HG02973 (cell line): ENCODE data around the gene ENTPD8.

Experiments used
- ATAC-seq: cut with Tn5 transposase; IDR thresholded peaks from one replicate; pipeline ENCODE4 v1.9.1; 2021; ENCODE audit warnings: moderate library complexity; ENCODE audit not compliant: unreplicated experiment

Gene ENTPD8

GRCh38 chr9:137441289-137441934, at the start of gene ENTPD8:
TSS of gene ENTPD8 (minus strand) at chr9:137441357. CDS start at chr9:137438285, 3,072 bp downstream.
- ATAC-seq, result no peak

- no peak for ATAC-seq
Measured at GRCh38 chr9:137490532-137491186, 49.5 kb upstream of the ENTPD8 start.

- ATAC-seq, result no peak
Measured at GRCh38 chr9:137488906-137489305, 47.7 kb upstream of the ENTPD8 start.

- no peak for ATAC-seq
Measured at GRCh38 chr9:137488327-137488653, 47.1 kb upstream of the ENTPD8 start.

- no peak for ATAC-seq
Measured at GRCh38 chr9:137487454-137488326, 46.5 kb upstream of the ENTPD8 start.

GRCh38 chr9:137486545-137487453, 45.6 kb upstream of the ENTPD8 start:
- no peak for ATAC-seq

GRCh38 chr9:137486141-137486490, 45.0 kb upstream of the ENTPD8 start:
- no peak for ATAC-seq

- ATAC-seq, result no peak
Measured at GRCh38 chr9:137485343-137486140, 44.4 kb upstream of the ENTPD8 start.

GRCh38 chr9:137484551-137485315, 43.6 kb upstream of the ENTPD8 start:
- no peak for ATAC-seq

- no peak for ATAC-seq
Measured at GRCh38 chr9:137482094-137482781, 41.1 kb upstream of the ENTPD8 start.

- ATAC-seq, result no peak
Measured at GRCh38 chr9:137480686-137481683, 39.8 kb upstream of the ENTPD8 start.

GRCh38 chr9:137479892-137480685, 38.9 kb upstream of the ENTPD8 start:
- ATAC-seq, result no peak

- ATAC-seq, result no peak
Measured at GRCh38 chr9:137478962-137479861, 38.1 kb upstream of the ENTPD8 start.

GRCh38 chr9:137478613-137478961, 37.4 kb upstream of the ENTPD8 start:
- no peak for ATAC-seq

- ATAC-seq, result no peak
Measured at GRCh38 chr9:137477778-137478612, 36.8 kb upstream of the ENTPD8 start.
